Measurements from ENCODE around the gene CCIN. TPM values are rescaled to one million over a fixed set of nuclear protein-coding genes. Genes with fewer than 3 reads are reported as not detected.

Gene CCIN
- total and polyA plus RNA-seq, 2 of the 4 experiments (the other 2 are of a cell fraction), result 0.80 to 1.1 TPM

GRCh38 chr9:36123515-36123914 is 45.7 kb upstream of the CCIN start:
- no peak overlapping the region for H3K27ac ChIP-seq (ENCODE audit: insufficient read depth, low read length)
- H4K8ac ChIP-seq (ENCODE audit: low read depth in 2 of 2, low read length in 2 of 2), result no peak overlapping the region
- no peak overlapping the region for H4K5ac ChIP-seq (ENCODE audit: low read depth, low read length)
- TSS peak; percentile 96 for BruUV-seq (replicated peaks)
- dilution Hi-C loops (cut with HindIII; ENCODE audit: low sequenced_read_pairs, unreplicated experiment), result no loop called here
- no peak overlapping the region for H4K91ac ChIP-seq (ENCODE audit: insufficient read depth, low read depth, low read length)
- no peak overlapping the region for H2BK15ac ChIP-seq (ENCODE audit: low read depth, low read length)
- H3K36me3 ChIP-seq (ENCODE audit: control insufficient read depth, insufficient read depth, low read length), result peaks cover 50% of the 10 kb centered on the region
- H3K4me3 ChIP-seq (ENCODE audit: insufficient read depth, low read depth, low read length), result no peak overlapping the region
- H2AK5ac ChIP-seq (ENCODE audit: low read depth, low read length), result no peak overlapping the region
- no peak overlapping the region for H3K56ac ChIP-seq (ENCODE audit: extremely low read depth, insufficient read depth, low read length)
- no peak overlapping the region for H3K18ac ChIP-seq (ENCODE audit: low read depth, low read length)
- no peak overlapping the region for H2BK20ac ChIP-seq (ENCODE audit: low read depth, low read length)
- H2BK5ac ChIP-seq (ENCODE audit: low read depth, low read length, poor library complexity, severe bottlenecking), result no peak overlapping the region
- no peak overlapping the region for H3K4ac ChIP-seq (ENCODE audit: low read depth, low read length)
- 0 out of 2 replicates have a peak, but pooled peaks cover 3% of the 10 kb centered on the region for H3K4me1 ChIP-seq (ENCODE audit: control insufficient read depth, insufficient read depth, low read length)
- in situ Hi-C loops (cut with MboI; ENCODE audit: low sequenced_read_pairs), result no loop called here
- H2BK120ac ChIP-seq (ENCODE audit: low read depth, low read length), result no peak overlapping the region
- H3K23ac ChIP-seq (ENCODE audit: low read depth, low read length), result no peak overlapping the region
- intact Hi-C loops (cut with micrococcal nuclease), result no loop called here
- H3K79me1 ChIP-seq (ENCODE audit: low read depth in 1 of 2, low read length in 2 of 2), result 0 out of 4 replicates have a peak, but pooled peaks cover 4 to 6% of the 10 kb centered on the region in 2 experiments
- no peak overlapping the region for H2AFZ ChIP-seq (replicated peaks; ENCODE audit: low read length, poor library complexity)
- H3K14ac ChIP-seq (replicated peaks; ENCODE audit: low read depth, low read length), result no peak overlapping the region
- DNase-seq (no peak), ATAC-seq (ENCODE audit: low read depth) (no peak)
- no peaks in the 10 kb centered on the region for H4K20me1 ChIP-seq (ENCODE audit: insufficient read depth, low read length)
- no CpG with 5 or more reads among the region's 2 CpGs for WGBS, 2 experiments (ENCODE audit: extremely low coverage in 2 of 2, insufficient read length in 1 of 2)
- CTCF ChIA-PET, result interaction anchor here (0.6 to 1.3 kb wide), 2 partner anchors 43 to 167 kb away, joined by 4 to 9 read pairs; no protein-coding TSS in a partner anchor
- H3K27me3 ChIP-seq (ENCODE audit: control insufficient read depth, insufficient read depth, low read length), result no peaks in the 10 kb centered on the region
- TF ChIP-seq MAZ (IDR thresholded peaks at IDR 0.05; ENCODE audit: borderline replicate concordance, low read depth, low read length) (no peak), RFX5 (IDR thresholded peaks at IDR 0.05; ENCODE audit: low read depth, low read length) (no peak), CHD1 (IDR thresholded peaks at IDR 0.05; ENCODE audit: low read depth, low read length) (no peak), MXI1 (IDR thresholded peaks at IDR 0.05; ENCODE audit: borderline replicate concordance, low read depth, low read length) (no peak), USF2 (IDR thresholded peaks at IDR 0.05; ENCODE audit: low read depth, low read length) (no peak), CEBPB (IDR thresholded peaks at IDR 0.05; ENCODE audit: low read depth, low read length) (no peak), BHLHE40 (IDR thresholded peaks at IDR 0.05; ENCODE audit: low read depth, low read length) (no peak), CTCF (conservative IDR thresholded peaks at IDR 0.05; ENCODE audit: low read depth, low read length) (no peak), RCOR1 (IDR thresholded peaks at IDR 0.05; ENCODE audit: insufficient replicate concordance, low read length) (no peak), NFE2L2 (IDR thresholded peaks at IDR 0.05; ENCODE audit: low read depth, low read length) (no peak), POLR2A (IDR thresholded peaks at IDR 0.05; ENCODE audit: low read depth, low read length) (no peak), SMC3 (IDR thresholded peaks at IDR 0.05; ENCODE audit: low read depth, low read length) (no peak), FOS (IDR thresholded peaks at IDR 0.05; ENCODE audit: low read depth, low read length) (no peak), RAD21 (IDR thresholded peaks at IDR 0.05; ENCODE audit: low read length) (no peak), ELK1 (IDR thresholded peaks at IDR 0.05; ENCODE audit: borderline replicate concordance, low read depth, low read length) (no peak), MAFK (IDR thresholded peaks at IDR 0.05; ENCODE audit: low read depth, low read length) (no peak)
- POLR2A ChIA-PET (ENCODE audit: unreplicated experiment), result no interaction called here
- peaks cover 3% of the 10 kb centered on the region for H3K9me1 ChIP-seq (ENCODE audit: insufficient read depth, low read length)
- no peak overlapping the region for H3K4me2 ChIP-seq (ENCODE audit: low read depth, low read length)
- no peaks in the 10 kb centered on the region for H3K9me3 ChIP-seq (ENCODE audit: control insufficient read depth, insufficient read depth, low read length)
- H2AK9ac ChIP-seq (replicated peaks; ENCODE audit: low read depth, low read length, poor library complexity), result no peak overlapping the region
- no peak overlapping the region for H3K9ac ChIP-seq (ENCODE audit: low read depth, low read length)
